Central memory CD8-positive, alpha-beta T cell (primary cell): ENCODE measurements around the gene DPF3.

Experiments used
- ATAC-seq: fragments of 150-1000 bp; cut with Tn5 transposase; replicated peaks from 2 replicates; pipeline ENCODE4 v1.10.0; 2022; ENCODE audit warnings: mild to moderate bottlenecking, moderate FRiP score, moderate number of reproducible peaks; ENCODE audit not compliant: poor library complexity, severe bottlenecking; ENCODE audit errors: extremely low read depth
- DNase-seq, 2 donors: peaks; one replicate each; pipeline ENCODE4 v3.0.0; 2021; ENCODE audit warnings: low spot score in 2 of 2
- H3K27ac Mint-ChIP-seq: one replicate; pipeline ENCODE4 v1.8.0; 2022; ENCODE audit warnings: low read depth, mild to moderate bottlenecking, moderate library complexity, mixed read lengths
- H3K27me3 Mint-ChIP-seq: one replicate; pipeline ENCODE4 v1.8.0; 2022; ENCODE audit warnings: mixed read lengths
- H3K36me3 Mint-ChIP-seq: one replicate; pipeline ENCODE4 v1.8.0; 2022; ENCODE audit warnings: mild to moderate bottlenecking, moderate library complexity, mixed read lengths; ENCODE audit not compliant: insufficient read depth
- H3K4me1 Mint-ChIP-seq: one replicate; pipeline ENCODE4 v1.8.0; 2022; ENCODE audit warnings: mixed read lengths
- H3K4me3 Mint-ChIP-seq: one replicate; pipeline ENCODE4 v1.8.0; 2022; ENCODE audit warnings: mild to moderate bottlenecking, moderate library complexity, mixed read lengths
- H3K9me3 Mint-ChIP-seq: one replicate; pipeline ENCODE4 v1.8.0; 2022; ENCODE audit warnings: mixed read lengths

DPF3 gene

DNA sequence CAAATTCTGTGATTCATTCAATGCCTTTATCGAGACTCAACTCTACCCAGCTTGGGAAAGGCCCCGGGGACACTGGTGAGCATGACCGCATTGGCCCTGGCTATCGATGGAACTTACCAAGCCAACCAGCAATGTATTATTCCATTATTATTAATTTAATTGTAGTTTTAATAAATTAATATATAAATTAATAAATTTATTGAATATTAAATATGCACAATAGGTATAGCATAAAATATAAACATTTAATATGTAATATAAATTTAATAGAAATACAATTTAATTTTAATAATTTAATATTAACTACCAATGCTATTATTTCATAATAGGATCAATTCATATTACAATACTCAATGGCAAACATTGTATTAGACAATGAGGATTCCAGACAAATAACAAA is 163.4 kb downstream of the DPF3 start:
- Mint-ChIP-seq H3K9me3 (no peaks in the 10 kb centered on the region), H3K27ac (no peak overlapping the region), H3K36me3 (no peaks in the 10 kb centered on the region), H3K27me3 (peaks cover 25% of the 10 kb centered on the region), H3K4me1 (no peaks in the 10 kb centered on the region), H3K4me3 (no peak overlapping the region)
- no peak for DNase-seq
- no peak for ATAC-seq

DNA sequence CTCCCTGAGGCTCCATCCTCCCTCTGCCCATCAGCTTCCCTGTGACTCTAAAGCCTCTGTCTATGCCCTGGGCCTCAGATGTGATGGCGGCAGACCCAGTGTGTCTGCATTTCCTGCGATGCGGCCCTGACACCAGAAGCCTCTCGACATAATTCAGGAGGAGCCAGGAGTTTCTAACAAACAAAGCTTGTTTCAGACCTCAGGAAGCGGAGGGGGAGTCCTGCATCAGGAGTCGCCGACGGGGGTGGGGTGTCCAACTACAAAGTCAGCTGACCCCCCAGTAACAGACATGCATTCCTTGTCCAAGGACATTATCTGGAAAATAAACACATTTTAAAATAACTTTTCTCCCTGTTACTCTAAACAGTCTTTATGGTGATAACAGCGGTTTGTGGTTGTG is 167.5 kb downstream of the DPF3 start:
- no peak overlapping the region for H3K27ac Mint-ChIP-seq
- H3K9me3 Mint-ChIP-seq: no peaks in the 10 kb centered on the region
- peaks cover 2% of the 10 kb centered on the region for H3K36me3 Mint-ChIP-seq
- no peak overlapping the region for H3K4me3 Mint-ChIP-seq
- DNase-seq (no peak), ATAC-seq (no peak)
- H3K27me3 Mint-ChIP-seq: peaks cover 2% of the 10 kb centered on the region
- peaks cover 4% of the 10 kb centered on the region for H3K4me1 Mint-ChIP-seq

DNA sequence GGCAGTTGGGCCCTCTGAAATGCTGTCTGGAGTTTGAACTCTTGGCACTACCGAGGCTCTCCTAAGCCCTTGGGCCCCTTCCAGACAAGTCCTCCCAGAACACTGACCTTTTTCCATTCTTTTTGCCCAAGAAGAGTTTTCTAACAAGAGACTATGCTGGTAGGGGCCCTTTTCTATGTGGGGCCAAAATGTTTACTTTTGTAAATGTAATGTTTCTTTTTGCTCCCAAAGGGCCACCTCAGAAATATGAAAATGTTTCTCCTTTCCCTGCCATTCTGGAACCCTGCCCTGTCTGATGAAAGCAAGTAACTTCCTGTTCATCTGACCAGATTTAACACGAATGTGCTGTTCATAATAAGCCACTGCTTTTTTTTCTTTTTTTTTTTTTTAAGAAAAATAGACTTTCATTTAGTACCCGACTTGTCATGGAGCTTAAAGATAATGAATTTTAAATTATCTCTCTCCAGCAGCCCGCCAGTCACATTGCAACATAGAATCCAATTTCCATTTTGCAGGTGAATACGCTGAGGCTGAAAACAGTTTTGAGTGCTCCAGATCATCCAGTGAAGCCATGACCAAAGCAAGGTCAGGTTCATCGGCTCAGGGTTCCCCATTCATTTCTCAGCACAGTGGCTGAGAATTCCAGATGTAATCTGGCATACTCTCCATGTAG is 169.9 kb downstream of the DPF3 start:
- DNase-seq (no peak), ATAC-seq (no peak)
- Mint-ChIP-seq H3K27ac (no peak overlapping the region), H3K4me3 (no peak overlapping the region), H3K36me3 (peaks cover 2% of the 10 kb centered on the region), H3K9me3 (no peaks in the 10 kb centered on the region), H3K27me3 (no peaks in the 10 kb centered on the region), H3K4me1 (peaks cover 9% of the 10 kb centered on the region)

DNA sequence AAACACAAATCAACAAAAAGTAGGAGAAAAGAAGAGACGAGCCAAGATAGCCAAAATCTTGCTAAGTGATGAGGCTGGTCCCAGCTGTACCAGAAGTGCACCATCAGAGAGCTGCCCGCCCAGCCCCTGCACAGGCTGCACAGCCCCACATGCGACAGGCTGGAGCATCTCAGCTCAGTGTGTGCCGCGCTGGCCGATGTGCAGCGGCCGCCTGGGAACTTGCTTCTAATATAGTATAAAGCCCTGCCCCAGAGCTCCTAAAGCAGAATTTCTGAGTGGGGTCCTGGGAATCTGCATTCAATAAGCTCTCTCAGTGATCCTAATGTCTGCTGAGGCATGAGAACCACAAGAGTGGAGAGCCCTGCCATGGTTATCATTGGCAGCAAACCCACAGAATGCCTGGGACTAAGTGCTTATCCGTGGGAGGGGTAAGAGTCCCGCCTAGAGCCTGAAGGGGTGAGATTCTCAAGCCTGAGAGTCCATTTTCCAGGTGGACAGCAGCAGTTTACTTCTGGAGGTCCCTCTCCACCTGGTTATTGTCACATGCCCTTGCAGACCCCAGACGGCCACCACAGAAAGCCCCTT is 171.6 kb downstream of the DPF3 start:
- H3K36me3 Mint-ChIP-seq: peaks cover 2% of the 10 kb centered on the region
- no peaks in the 10 kb centered on the region for H3K9me3 Mint-ChIP-seq
- H3K4me1 Mint-ChIP-seq: peaks cover 14% of the 10 kb centered on the region
- H3K4me3 Mint-ChIP-seq: no peak overlapping the region
- no peak overlapping the region for H3K27ac Mint-ChIP-seq
- DNase-seq: no peak
- no peaks in the 10 kb centered on the region for H3K27me3 Mint-ChIP-seq
- no peak for ATAC-seq

DNA sequence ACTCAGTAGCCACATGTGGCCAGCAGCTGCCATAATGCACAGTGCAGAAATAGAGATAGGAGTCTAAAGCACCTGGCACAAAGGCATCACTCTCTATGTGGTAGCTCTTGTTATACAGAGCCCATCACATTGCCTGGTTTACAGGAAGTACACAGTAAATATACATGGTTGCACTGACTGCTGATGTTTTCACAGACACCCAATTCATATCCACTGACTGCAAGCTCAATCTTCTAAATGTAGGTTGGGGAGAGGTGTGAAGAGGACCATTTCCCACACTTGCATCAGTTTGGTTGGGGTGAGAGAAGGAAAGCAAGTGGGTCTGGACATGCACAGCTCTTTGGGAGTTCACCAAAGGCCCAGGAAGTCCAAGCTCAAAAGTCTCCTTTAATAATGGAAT is 172.8 kb downstream of the DPF3 start:
- peak; percentile 54 for ATAC-seq
- H3K27me3 Mint-ChIP-seq: no peaks in the 10 kb centered on the region
- peak overlapping the region; percentile 24 for H3K27ac Mint-ChIP-seq
- H3K4me3 Mint-ChIP-seq: no peak overlapping the region
- H3K4me1 Mint-ChIP-seq: peaks cover 26% of the 10 kb centered on the region
- no peak for DNase-seq
- H3K36me3 Mint-ChIP-seq: peaks cover 2% of the 10 kb centered on the region
- no peaks in the 10 kb centered on the region for H3K9me3 Mint-ChIP-seq

DNA sequence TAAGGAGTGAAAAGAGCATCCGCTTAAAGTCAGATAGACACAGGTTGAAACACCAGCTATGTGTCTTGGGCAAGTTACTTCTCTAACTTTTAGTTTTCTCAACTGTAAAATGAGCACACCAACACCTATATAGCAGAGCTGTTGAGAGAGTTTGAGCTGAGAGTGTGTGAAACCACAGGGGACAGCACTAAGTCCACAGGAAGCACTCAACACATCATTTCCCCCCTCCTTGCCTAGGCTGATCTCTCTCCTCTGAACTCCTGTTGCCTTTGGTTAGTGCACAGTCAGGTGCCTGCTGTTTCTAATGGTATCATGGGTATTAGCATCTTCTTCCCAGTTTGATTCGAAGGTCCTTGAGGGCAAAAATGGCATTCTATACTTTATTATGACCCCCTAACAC is 176.7 kb downstream of the DPF3 start:
- Mint-ChIP-seq H3K27me3 (no peaks in the 10 kb centered on the region), H3K4me3 (peak overlapping the region; percentile 53), H3K36me3 (peaks cover 3% of the 10 kb centered on the region), H3K9me3 (no peaks in the 10 kb centered on the region), H3K27ac (peak overlapping the region; percentile 13), H3K4me1 (peaks cover 56% of the 10 kb centered on the region)
- peak; percentile 42 for ATAC-seq
- DNase-seq: no peak

DNA sequence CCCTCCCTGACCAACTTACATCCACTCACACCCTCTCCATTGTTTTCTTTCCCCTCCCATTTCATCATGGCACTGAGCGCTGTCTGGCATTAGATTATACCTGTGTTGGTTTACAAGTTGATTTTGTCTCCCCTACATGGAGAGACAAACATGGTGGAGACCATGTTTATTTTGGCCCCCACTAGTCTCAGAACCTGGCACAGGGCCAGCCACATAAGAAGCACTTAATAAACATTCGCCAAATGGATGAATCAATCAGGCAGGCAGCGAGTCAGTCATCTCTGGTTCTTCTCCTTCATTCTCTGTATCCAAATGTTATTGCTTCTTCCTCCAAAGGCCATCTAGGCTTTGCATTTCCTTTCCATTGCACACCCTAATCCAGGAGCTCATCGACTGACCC is 177.4 kb downstream of the DPF3 start:
- Mint-ChIP-seq H3K27me3 (no peaks in the 10 kb centered on the region), H3K36me3 (peaks cover 3% of the 10 kb centered on the region), H3K27ac (peak overlapping the region; percentile 13), H3K4me1 (peaks cover 56% of the 10 kb centered on the region), H3K4me3 (peak overlapping the region; percentile 53), H3K9me3 (no peaks in the 10 kb centered on the region)
- DNase-seq (no peak), ATAC-seq (no peak)

DNA sequence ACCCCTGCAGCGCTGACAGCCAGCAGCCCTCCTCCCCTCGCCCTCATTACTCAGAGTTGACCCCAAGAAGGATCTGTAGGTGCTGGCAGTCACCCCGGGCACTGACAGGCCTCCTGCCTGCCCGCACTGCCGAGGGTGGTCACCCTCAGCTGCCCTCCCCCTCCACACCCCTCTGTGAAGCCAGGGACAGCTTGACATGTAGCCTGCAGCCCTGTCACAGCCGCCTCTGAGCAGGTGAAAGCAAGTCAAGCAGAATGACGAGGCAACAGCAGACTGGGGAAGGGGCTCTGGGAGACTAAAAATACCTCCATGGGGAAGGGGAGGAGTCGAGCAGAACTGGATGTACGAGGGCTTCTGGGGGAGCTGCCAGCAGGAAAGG is 178.1 kb downstream of the DPF3 start:
- Mint-ChIP-seq H3K4me3 (peak overlapping the region; percentile 67), H3K9me3 (no peaks in the 10 kb centered on the region), H3K27me3 (no peaks in the 10 kb centered on the region), H3K36me3 (peaks cover 3% of the 10 kb centered on the region), H3K27ac (no peak overlapping the region), H3K4me1 (peaks cover 50% of the 10 kb centered on the region)
- DNase-seq (no peak), ATAC-seq (no peak)

DNA sequence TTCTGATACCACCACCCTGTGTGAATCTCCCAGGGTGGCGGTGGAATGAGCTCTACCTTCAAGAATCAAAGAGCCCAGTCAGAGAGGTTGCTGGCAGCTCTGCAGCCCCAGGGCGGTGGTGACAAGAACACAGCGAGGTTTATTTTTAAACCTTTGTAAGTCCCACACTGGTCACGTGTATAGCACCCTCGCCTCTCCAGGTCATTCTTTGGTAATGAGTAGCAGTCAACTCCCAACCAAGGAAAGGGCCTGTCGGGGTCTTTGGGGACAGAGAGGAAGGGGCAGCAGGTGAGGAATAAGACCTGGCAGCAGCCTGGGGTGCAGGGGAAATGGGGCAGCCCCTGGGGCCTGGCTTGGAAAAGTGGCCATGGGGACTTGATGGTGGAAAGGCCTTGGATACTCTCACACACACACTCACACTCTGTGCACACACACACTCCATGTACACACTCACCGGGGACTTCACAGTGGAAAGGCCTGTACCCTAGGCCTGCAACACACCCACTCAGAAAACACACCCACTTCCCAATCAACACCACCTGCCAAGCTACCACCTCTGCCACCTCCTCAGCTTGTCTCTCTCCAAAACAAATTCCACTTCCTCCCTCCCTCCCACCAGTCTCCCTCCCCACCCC is 178.6 kb downstream of the DPF3 start:
- no peaks in the 10 kb centered on the region for H3K9me3 Mint-ChIP-seq
- ATAC-seq: no peak
- H3K27ac Mint-ChIP-seq: no peak overlapping the region
- H3K4me1 Mint-ChIP-seq: peaks cover 50% of the 10 kb centered on the region
- H3K4me3 Mint-ChIP-seq: peak overlapping the region; percentile 67
- no peaks in the 10 kb centered on the region for H3K27me3 Mint-ChIP-seq
- H3K36me3 Mint-ChIP-seq: peaks cover 3% of the 10 kb centered on the region
- no peak for DNase-seq

DNA sequence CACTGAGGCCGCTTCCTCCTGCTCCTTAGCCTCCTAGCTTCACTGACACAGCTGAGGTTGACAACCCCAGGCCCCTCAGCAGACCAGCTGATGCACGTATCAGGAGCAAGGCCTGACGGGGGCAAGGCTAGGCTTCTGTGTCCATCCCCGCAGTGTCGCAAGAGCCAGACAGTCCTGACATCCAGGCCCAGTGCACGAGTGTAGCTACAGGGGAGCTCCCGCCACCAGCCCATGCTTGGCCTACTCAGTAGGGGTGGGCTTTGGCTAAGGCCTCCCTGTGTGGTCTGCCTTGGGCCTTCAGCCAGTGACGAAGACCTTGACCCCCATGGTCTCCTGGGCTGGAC is 179.1 kb downstream of the DPF3 start:
- H3K4me1 Mint-ChIP-seq: peaks cover 50% of the 10 kb centered on the region
- DNase-seq (no peak), ATAC-seq (no peak)
- H3K27me3 Mint-ChIP-seq: no peaks in the 10 kb centered on the region
- no peaks in the 10 kb centered on the region for H3K9me3 Mint-ChIP-seq
- peaks cover 5% of the 10 kb centered on the region for H3K36me3 Mint-ChIP-seq
- no peak overlapping the region for H3K27ac Mint-ChIP-seq
- H3K4me3 Mint-ChIP-seq: peak overlapping the region; percentile 67

DNA sequence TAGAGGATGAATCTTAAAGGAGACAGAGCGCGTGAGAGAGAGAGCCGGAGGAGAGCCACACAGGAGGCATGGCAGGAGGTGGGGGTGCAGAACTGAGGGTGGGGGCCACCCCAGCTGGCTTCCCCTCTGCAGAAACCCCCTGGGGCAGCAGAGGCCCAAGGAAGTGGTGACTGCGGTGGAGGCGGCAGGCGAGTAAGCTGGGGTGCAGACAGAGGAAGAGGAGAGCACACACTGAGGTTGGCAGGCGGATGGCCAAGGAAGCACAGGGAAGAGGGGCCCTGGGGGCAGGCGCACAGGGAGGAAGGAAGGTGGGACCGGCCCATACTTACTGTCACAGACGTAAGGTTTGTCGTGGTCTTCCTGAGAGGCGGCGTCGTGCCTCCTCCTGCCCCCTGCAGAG is 179.8 kb downstream of the DPF3 start:
- Mint-ChIP-seq H3K4me3 (peak overlapping the region; percentile 67), H3K36me3 (peaks cover 5% of the 10 kb centered on the region), H3K9me3 (no peaks in the 10 kb centered on the region), H3K27ac (peak overlapping the region; percentile 50), H3K27me3 (no peaks in the 10 kb centered on the region), H3K4me1 (peaks cover 50% of the 10 kb centered on the region)
- ATAC-seq (peak; percentile 71), DNase-seq (peak; percentile 18 to 41)

DNA sequence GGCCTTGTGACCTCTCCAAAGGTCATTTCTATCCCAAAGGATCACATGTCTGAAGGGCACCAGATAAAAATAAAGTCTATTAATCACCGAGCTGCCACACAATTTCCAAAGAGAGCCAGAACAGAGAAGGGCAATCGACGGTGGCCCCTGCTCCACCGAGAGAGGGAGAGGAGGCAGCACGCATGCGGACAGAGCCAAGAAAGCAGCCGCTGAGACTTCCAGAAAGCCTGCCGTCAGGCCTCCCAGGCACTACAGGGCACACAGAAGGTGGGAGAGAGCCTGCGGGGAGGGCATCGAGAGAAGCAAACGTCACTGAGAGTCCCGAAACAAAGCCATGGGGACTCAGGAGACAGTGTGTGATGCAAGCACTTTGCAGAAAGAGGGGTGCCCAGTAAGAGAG is 182.0 kb downstream of the DPF3 start:
- H3K27ac Mint-ChIP-seq: no peak overlapping the region
- H3K9me3 Mint-ChIP-seq: no peaks in the 10 kb centered on the region
- H3K36me3 Mint-ChIP-seq: peaks cover 5% of the 10 kb centered on the region
- DNase-seq (no peak), ATAC-seq (no peak)
- peaks cover 42% of the 10 kb centered on the region for H3K4me1 Mint-ChIP-seq
- H3K27me3 Mint-ChIP-seq: no peaks in the 10 kb centered on the region
- H3K4me3 Mint-ChIP-seq: no peak overlapping the region

DNA sequence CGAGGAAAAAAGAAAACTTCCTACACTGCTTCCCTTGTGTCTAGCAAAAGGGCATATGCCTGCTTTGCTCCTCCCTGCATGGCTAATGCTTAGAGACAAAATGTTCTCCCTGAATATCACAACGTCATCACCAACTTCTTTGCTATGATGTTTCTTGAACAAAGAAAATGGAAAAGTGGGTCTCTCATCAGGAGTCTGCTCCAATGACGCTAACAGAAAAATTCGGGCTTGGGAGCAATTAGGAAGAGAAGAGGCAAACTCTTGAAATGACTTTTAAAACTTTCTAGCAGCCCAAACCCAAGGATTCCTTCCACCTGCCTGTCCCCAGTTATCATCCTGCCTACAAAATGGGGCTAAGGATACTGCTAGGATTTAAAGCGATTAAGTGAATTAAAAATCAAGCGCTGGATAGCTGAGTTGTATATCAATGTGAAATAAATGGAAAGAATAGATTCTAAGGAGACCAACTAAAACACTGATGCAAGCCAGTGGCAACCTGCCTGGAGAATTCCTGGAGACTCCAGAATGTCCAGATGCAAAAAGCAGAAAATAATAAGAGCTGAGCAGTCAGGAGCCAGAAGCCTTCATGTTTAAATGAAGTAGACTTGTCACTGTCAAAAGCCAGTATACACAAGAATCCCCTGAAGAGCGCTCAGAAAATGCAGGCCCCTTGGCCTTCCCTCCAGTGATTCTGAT is 183.8 kb downstream of the DPF3 start:
- Mint-ChIP-seq H3K9me3 (no peaks in the 10 kb centered on the region), H3K27ac (no peak overlapping the region), H3K36me3 (peaks cover 5% of the 10 kb centered on the region), H3K4me3 (no peak overlapping the region), H3K4me1 (peaks cover 25% of the 10 kb centered on the region), H3K27me3 (peaks cover 15% of the 10 kb centered on the region)
- no peak for ATAC-seq
- DNase-seq: no peak
